Measurements from ENCODE around the gene CEMIP. TPM values are rescaled to one million over a fixed set of nuclear protein-coding genes. Genes with fewer than 3 reads are reported as not detected.

The CEMIP gene
- total RNA-seq, 1 donor = 687 TPM

GRCh38 chr15:80773792-80774352, 5.3 kb upstream of the CEMIP start:
- Histone ChIP-seq H3K36me3 (ENCODE audit: insufficient read depth, low read length) (no peaks in the 10 kb centered on the region), H3K27ac (ENCODE audit: low read depth, low read length) (no peak overlapping the region), H2AFZ (ENCODE audit: low read length) (no peak overlapping the region), H3K4me2 (ENCODE audit: insufficient read depth, low read length) (no peak overlapping the region), H3K4me3 (ENCODE audit: insufficient read depth, low read length) (no peak overlapping the region), H3K9me3 (ENCODE audit: low read depth, low read length) (no peaks in the 10 kb centered on the region), H3K27me3 (ENCODE audit: insufficient read depth, low read length) (no peaks in the 10 kb centered on the region), H3K79me2 (ENCODE audit: insufficient read depth, low read length) (no peaks in the 10 kb centered on the region), H4K20me1 (ENCODE audit: insufficient read depth, low read length) (no peaks in the 10 kb centered on the region), H3K4me1 (ENCODE audit: insufficient read depth, low read length) (peaks cover 28% of the 10 kb centered on the region)
- DNase-seq (ENCODE audit: insufficient read length, low spot score, missing footprints) = no peak
- TF ChIP-seq CTCF (IDR thresholded peaks at IDR 0.05; ENCODE audit: extremely low read depth, low read depth, low read length) = no peak

GRCh38 chr15:80774486-80774885, 4.7 kb upstream of the CEMIP start:
- peaks cover under 1% of the 10 kb centered on the region for H4K20me1 ChIP-seq (ENCODE audit: insufficient read depth, low read length)
- H3K4me3 ChIP-seq (ENCODE audit: insufficient read depth, low read length) = no peak overlapping the region
- no peak overlapping the region for H2AFZ ChIP-seq (ENCODE audit: low read length)
- no peaks in the 10 kb centered on the region for H3K27me3 ChIP-seq (ENCODE audit: insufficient read depth, low read length)
- H3K27ac ChIP-seq (ENCODE audit: low read depth, low read length) = no peak overlapping the region
- TF ChIP-seq CTCF (IDR thresholded peaks at IDR 0.05; ENCODE audit: extremely low read depth, low read depth, low read length) = no peak
- no peak overlapping the region for H3K4me2 ChIP-seq (ENCODE audit: insufficient read depth, low read length)
- H3K79me2 ChIP-seq (ENCODE audit: insufficient read depth, low read length) = peaks cover under 1% of the 10 kb centered on the region
- H3K36me3 ChIP-seq (ENCODE audit: insufficient read depth, low read length) = no peaks in the 10 kb centered on the region
- H3K4me1 ChIP-seq (ENCODE audit: insufficient read depth, low read length) = peaks cover 28% of the 10 kb centered on the region
- no peak for DNase-seq (ENCODE audit: insufficient read length, low spot score, missing footprints)
- no peaks in the 10 kb centered on the region for H3K9me3 ChIP-seq (ENCODE audit: low read depth, low read length)

- Histone ChIP-seq H3K36me3 (ENCODE audit: insufficient read depth, low read length) (peaks cover 6% of the 10 kb centered on the region), H3K27me3 (ENCODE audit: insufficient read depth, low read length) (no peaks in the 10 kb centered on the region), H3K4me2 (ENCODE audit: insufficient read depth, low read length) (no peak overlapping the region), H3K4me1 (ENCODE audit: insufficient read depth, low read length) (peaks cover 28% of the 10 kb centered on the region), H2AFZ (ENCODE audit: low read length) (no peak overlapping the region), H4K20me1 (ENCODE audit: insufficient read depth, low read length) (peaks cover 10% of the 10 kb centered on the region), H3K4me3 (ENCODE audit: insufficient read depth, low read length) (no peak overlapping the region), H3K27ac (ENCODE audit: low read depth, low read length) (no peak overlapping the region), H3K79me2 (ENCODE audit: insufficient read depth, low read length) (peaks cover 9% of the 10 kb centered on the region), H3K9me3 (ENCODE audit: low read depth, low read length) (no peaks in the 10 kb centered on the region)
- peak; percentile 43 for DNase-seq (ENCODE audit: insufficient read length, low spot score, missing footprints)
- TF ChIP-seq CTCF (IDR thresholded peaks at IDR 0.05; ENCODE audit: extremely low read depth, low read depth, low read length) = no peak
These were observed 3.8 kb upstream of the CEMIP start for GRCh38 chr15:80775338-80775737.

- peak overlapping the region; percentile 86 for H3K27ac ChIP-seq (ENCODE audit: low read depth, low read length)
- DNase-seq (ENCODE audit: insufficient read length, low spot score, missing footprints) = peak; percentile 89
- H3K36me3 ChIP-seq (ENCODE audit: insufficient read depth, low read length) = peaks cover 17% of the 10 kb centered on the region
- H3K79me2 ChIP-seq (ENCODE audit: insufficient read depth, low read length) = peaks cover 19% of the 10 kb centered on the region
- peaks cover 35% of the 10 kb centered on the region for H3K4me1 ChIP-seq (ENCODE audit: insufficient read depth, low read length)
- H2AFZ ChIP-seq (ENCODE audit: low read length) = peak overlapping the region; percentile 78
- H3K4me2 ChIP-seq (ENCODE audit: insufficient read depth, low read length) = peak overlapping the region; percentile 64
- H3K27me3 ChIP-seq (ENCODE audit: insufficient read depth, low read length) = no peaks in the 10 kb centered on the region
- no peaks in the 10 kb centered on the region for H3K9me3 ChIP-seq (ENCODE audit: low read depth, low read length)
- H3K4me3 ChIP-seq (ENCODE audit: insufficient read depth, low read length) = peak overlapping the region; percentile 36
- peak; percentile 90 for TF ChIP-seq CTCF (IDR thresholded peaks at IDR 0.05; ENCODE audit: extremely low read depth, low read depth, low read length)
- peaks cover 21% of the 10 kb centered on the region for H4K20me1 ChIP-seq (ENCODE audit: insufficient read depth, low read length)
These were observed 2.6 kb upstream of the CEMIP start for GRCh38 chr15:80776420-80777045.
